HepG2 (cell line): ENCODE results near the gene MAPK11. TPM values are rescaled to one million over a fixed set of nuclear protein-coding genes. Genes with fewer than 3 reads are reported as not detected.
A peak's percentile ranks its signal among the peaks of the same experiment; 100 is the strongest.

ENCODE experiments used
- CHCHD3 ChIP-seq: sonication (generic); formaldehyde crosslinking; IDR thresholded peaks from 2 replicates; pipeline ENCODE4 v1.8.0; 2022; ENCODE audit warnings: mild to moderate bottlenecking, missing genetic modification reagents, moderate library complexity
- FLYWCH1 ChIP-seq: sonication (generic); formaldehyde crosslinking; IDR thresholded peaks from 2 replicates; pipeline ENCODE4 v1.8.1; 2023; ENCODE audit warnings: mild to moderate bottlenecking, missing genetic modification reagents
- FOXA1 ChIP-seq, 2 experiments: fragments of 450-650 bp in 1 of 2; sonication (generic) in 1 of 2; formaldehyde crosslinking in 1 of 2; IDR thresholded peaks; 2 replicates each; pipeline versions ENCODE4 v1.4.0 to v1.6.1; 2016 to 2020; ENCODE audit warnings: missing genetic modification reagents in 1 of 2
- HES4 ChIP-seq: sonication (generic); formaldehyde crosslinking; IDR thresholded peaks from 2 replicates; pipeline ENCODE4 v1.9.0; 2021; ENCODE audit warnings: mild to moderate bottlenecking, missing genetic modification reagents, borderline replicate concordance
- KLF11 ChIP-seq: IDR thresholded peaks from 2 replicates; pipeline ENCODE4 v1.6.1; 2016; ENCODE audit warnings: missing compliant biosample characterization
- KLF16 ChIP-seq, 2 experiments: sonication (generic) in 1 of 2; formaldehyde crosslinking in 1 of 2; IDR thresholded peaks; 2 replicates each; pipeline versions ENCODE4 v1.6.1 to v1.8.0; 2016 to 2023; ENCODE audit warnings: missing genetic modification reagents in 2 of 2, missing compliant biosample characterization in 1 of 2
- NCOR1 ChIP-seq: fragments of 200-600 bp; sonication (generic); IDR thresholded peaks from 2 replicates; pipeline ENCODE4 v1.7.0; 2017; ENCODE audit warnings: antibody characterized with exemption, low read length, borderline replicate concordance
- PHF8 ChIP-seq: sonication (generic); formaldehyde crosslinking; IDR thresholded peaks from 2 replicates; pipeline ENCODE4 v1.5.0; 2020; ENCODE audit warnings: missing genetic modification reagents
- PTBP1 ChIP-seq: fragments of 200-400 bp; formaldehyde crosslinking; IDR thresholded peaks from 2 replicates; pipeline ENCODE4 v1.6.1; 2018; ENCODE audit warnings: low read length, low read depth; ENCODE audit not compliant: poor library complexity, severe bottlenecking
- SOX13 ChIP-seq, 3 experiments: fragments of 450-650 bp in 1 of 3; sonication (generic) in 1 of 3; formaldehyde crosslinking in 1 of 3; IDR thresholded peaks in 2 of 3; conservative IDR thresholded peaks in 1 of 3; 2 replicates each; pipeline versions ENCODE4 v1.5.0 to v1.6.1; 2016 to 2020; ENCODE audit warnings: antibody characterized with exemption in 1 of 3, mild to moderate bottlenecking in 1 of 3, missing compliant biosample characterization in 1 of 3, missing genetic modification reagents in 1 of 3, moderate library complexity in 1 of 3
- THAP11 ChIP-seq: IDR thresholded peaks from 2 replicates; pipeline ENCODE4 v1.6.1; 2016; ENCODE audit warnings: missing biosample characterization, missing genetic modification reagents
- ZBTB34 ChIP-seq: sonication (generic); formaldehyde crosslinking; IDR thresholded peaks from 2 replicates; pipeline ENCODE4 v1.8.0; 2022; ENCODE audit warnings: mild to moderate bottlenecking, missing genetic modification reagents
- ZFYVE20 ChIP-seq: sonication (generic); formaldehyde crosslinking; IDR thresholded peaks from 2 replicates; pipeline ENCODE4 v1.8.0; 2023; ENCODE audit warnings: low read depth, mild to moderate bottlenecking, moderate library complexity, missing genetic modification reagents, borderline replicate concordance
- ZKSCAN8 ChIP-seq: IDR thresholded peaks from 2 replicates; pipeline ENCODE4 v1.6.1; 2016; ENCODE audit warnings: borderline replicate concordance, missing genetic modification reagents, missing compliant biosample characterization
- ZNF549 ChIP-seq: sonication (generic); formaldehyde crosslinking; IDR thresholded peaks from 2 replicates; pipeline ENCODE4 v1.5.0; 2020; ENCODE audit warnings: missing genetic modification reagents
- ZNF780A ChIP-seq: sonication (generic); formaldehyde crosslinking; IDR thresholded peaks from 2 replicates; pipeline ENCODE4 v1.8.0; 2022; ENCODE audit warnings: mild to moderate bottlenecking, missing genetic modification reagents, moderate library complexity
- ZNF784 ChIP-seq: sonication (generic); formaldehyde crosslinking; IDR thresholded peaks from 2 replicates; pipeline ENCODE4 v1.5.1; 2020; ENCODE audit warnings: missing genetic modification reagents, mild to moderate bottlenecking, borderline replicate concordance
- polyA plus RNA-seq, 8 experiments: library from polyadenylated mRNA; depleted of rRNA in 3 of 8; stranded (reverse) in 7 of 8; unstranded in 1 of 8; fragments of >200 nt; fragmentation: Illumina TruSeq in 4 of 8; extraction: Trizol in 4 of 8; gene quantifications; 2 replicates each; pipeline versions ENCODE4 v1.2.1 to v1.2.3, GENCODE V29; 2011 to 2016; ENCODE audit warnings: low read depth in 4 of 8, missing spikeins in 1 of 8, mixed read lengths in 1 of 8; ENCODE audit not compliant: insufficient read depth in 1 of 8
- total RNA-seq, 5 experiments: library from RNA; depleted of rRNA; stranded (reverse); fragments of >200 nt; fragmentation: Illumina TruSeq; extraction: Trizol; gene quantifications; 2 replicates each; pipeline ENCODE4 v1.2.3, GENCODE V29; 2016; ENCODE audit warnings: low read depth in 1 of 5
- TF ChIP-seq, protein P1 (sequence below): sonication (generic); formaldehyde crosslinking; IDR thresholded peaks from 2 replicates; pipeline ENCODE4 v1.5.0; 2020; ENCODE audit warnings: missing genetic modification reagents
- TF ChIP-seq, protein P2 (sequence below): sonication (generic); formaldehyde crosslinking; IDR thresholded peaks from 2 replicates; pipeline ENCODE4 v1.4.0; 2020; ENCODE audit warnings: mild to moderate bottlenecking, missing genetic modification reagents
- TF ChIP-seq, protein P3 (sequence below): sonication (generic); formaldehyde crosslinking; conservative IDR thresholded peaks from 2 replicates; pipeline ENCODE4 v1.8.0; 2022; ENCODE audit warnings: missing genetic modification reagents

The MAPK11 gene
- total and polyA plus RNA-seq, 2 of the 13 experiments (the other 11 are each of a cell fraction or from before 2014, with no cell fraction given), result 0.15 to 0.17 TPM

DNA sequence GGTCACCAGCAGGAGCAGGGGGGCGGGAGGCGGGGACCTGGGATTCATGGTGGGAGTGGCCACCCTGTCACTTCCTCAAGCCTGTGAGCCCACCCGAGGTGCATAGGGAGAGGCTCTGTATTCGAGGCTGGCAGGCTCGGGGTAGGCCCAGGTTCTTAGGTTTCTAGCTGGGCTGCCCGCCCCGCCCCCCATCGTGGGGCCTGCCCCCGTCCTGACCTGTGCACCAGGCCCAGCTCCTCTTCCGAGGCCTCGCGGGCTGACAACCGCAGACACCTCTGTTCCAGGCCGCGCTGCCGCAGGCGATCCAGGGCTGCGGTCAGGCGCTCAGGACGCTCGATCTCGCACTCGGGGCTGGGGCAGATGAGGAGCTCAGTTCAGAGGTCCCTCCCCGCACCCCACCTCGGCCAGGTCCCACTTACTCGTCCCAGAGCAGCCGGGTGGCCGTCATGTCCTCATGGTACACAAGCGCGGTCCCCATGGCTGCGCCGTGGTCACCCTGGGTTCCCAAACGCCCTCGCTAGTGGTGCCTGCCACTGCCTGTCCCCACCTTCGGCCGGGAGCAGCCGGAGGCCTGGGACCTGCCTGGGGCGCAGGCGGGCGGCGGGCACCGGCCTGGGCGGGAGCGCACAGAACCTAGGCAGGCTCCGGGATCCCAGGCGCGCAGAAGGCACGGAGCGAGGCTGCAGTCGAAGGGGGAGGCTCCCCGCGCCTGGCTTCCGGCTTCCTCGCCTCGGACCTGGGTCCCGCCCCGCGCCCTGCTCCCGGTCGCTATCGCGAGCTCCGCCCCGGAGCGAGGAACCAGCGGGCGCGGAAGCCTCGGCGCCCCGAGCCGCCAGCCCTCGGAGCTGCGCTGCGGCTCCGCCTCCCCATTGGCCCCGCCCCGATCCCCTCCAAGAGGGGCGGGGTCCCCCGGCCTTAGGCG, 19.4 kb downstream of the MAPK11 start, which contains the start of gene HDAC10 (continued):
- TF ChIP-seq CHCHD3 (CRISPR knock-in tag) (no peak), ZKSCAN8 (CRISPR knock-in tag) (no peak), ZNF784 (CRISPR knock-in tag) (no peak), PTBP1 (no peak), NCOR1 (no peak), SOX13 (IDR thresholded peaks at IDR 0.05) (no peak), SOX13 (CRISPR knock-in tag; conservative IDR thresholded peaks at IDR 0.05 in 1 of 2, IDR thresholded peaks at IDR 0.05 in 1 of 2) (no peak), ZFYVE20 (CRISPR knock-in tag) (no peak), FLYWCH1 (CRISPR knock-in tag) (no peak), KLF16 (CRISPR knock-in tag; IDR thresholded peaks at IDR 0.05) (0 out of 4 replicates have a peak, but pooled peaks have one; percentile 40 to 47), KLF11 (CRISPR knock-in tag) (no peak), HES4 (CRISPR knock-in tag) (no peak; the same call in 1 of the 2 replicates), PHF8 (CRISPR knock-in tag) (peak; percentile 74), ZNF780A (CRISPR knock-in tag) (no peak), FOXA1 (IDR thresholded peaks at IDR 0.05) (no peak), FOXA1 (CRISPR knock-in tag; IDR thresholded peaks at IDR 0.05) (no peak; the same call in none of the 2 replicates), ZBTB34 (CRISPR knock-in tag) (no peak; the same call in 1 of the 2 replicates), ZNF549 (CRISPR knock-in tag) (no peak), THAP11 (0 out of 2 replicates have a peak, but pooled peaks have one; percentile 31)
- TF ChIP-seq, protein P1, sequence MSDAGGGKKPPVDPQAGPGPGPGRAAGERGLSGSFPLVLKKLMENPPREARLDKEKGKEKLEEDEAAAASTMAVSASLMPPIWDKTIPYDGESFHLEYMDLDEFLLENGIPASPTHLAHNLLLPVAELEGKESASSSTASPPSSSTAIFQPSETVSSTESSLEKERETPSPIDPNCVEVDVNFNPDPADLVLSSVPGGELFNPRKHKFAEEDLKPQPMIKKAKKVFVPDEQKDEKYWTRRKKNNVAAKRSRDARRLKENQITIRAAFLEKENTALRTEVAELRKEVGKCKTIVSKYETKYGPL (CRISPR knock-in tag), result no peak
- TF ChIP-seq, protein P2, sequence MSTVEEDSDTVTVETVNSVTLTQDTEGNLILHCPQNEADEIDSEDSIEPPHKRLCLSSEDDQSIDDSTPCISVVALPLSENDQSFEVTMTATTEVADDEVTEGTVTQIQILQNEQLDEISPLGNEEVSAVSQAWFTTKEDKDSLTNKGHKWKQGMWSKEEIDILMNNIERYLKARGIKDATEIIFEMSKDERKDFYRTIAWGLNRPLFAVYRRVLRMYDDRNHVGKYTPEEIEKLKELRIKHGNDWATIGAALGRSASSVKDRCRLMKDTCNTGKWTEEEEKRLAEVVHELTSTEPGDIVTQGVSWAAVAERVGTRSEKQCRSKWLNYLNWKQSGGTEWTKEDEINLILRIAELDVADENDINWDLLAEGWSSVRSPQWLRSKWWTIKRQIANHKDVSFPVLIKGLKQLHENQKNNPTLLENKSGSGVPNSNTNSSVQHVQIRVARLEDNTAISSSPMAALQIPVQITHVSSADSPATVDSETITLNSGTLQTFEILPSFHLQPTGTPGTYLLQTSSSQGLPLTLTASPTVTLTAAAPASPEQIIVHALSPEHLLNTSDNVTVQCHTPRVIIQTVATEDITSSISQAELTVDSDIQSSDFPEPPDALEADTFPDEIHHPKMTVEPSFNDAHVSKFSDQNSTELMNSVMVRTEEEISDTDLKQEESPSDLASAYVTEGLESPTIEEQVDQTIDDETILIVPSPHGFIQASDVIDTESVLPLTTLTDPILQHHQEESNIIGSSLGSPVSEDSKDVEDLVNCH, result no peak
- TF ChIP-seq, protein P3, sequence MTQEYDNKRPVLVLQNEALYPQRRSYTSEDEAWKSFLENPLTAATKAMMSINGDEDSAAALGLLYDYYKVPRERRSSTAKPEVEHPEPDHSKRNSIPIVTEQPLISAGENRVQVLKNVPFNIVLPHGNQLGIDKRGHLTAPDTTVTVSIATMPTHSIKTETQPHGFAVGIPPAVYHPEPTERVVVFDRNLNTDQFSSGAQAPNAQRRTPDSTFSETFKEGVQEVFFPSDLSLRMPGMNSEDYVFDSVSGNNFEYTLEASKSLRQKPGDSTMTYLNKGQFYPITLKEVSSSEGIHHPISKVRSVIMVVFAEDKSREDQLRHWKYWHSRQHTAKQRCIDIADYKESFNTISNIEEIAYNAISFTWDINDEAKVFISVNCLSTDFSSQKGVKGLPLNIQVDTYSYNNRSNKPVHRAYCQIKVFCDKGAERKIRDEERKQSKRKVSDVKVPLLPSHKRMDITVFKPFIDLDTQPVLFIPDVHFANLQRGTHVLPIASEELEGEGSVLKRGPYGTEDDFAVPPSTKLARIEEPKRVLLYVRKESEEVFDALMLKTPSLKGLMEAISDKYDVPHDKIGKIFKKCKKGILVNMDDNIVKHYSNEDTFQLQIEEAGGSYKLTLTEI (CRISPR knock-in tag), result no peak
